GM18498 (cell line): Measurements from ENCODE around the gene OR5H2.

Experiments
- ATAC-seq: cut with Tn5 transposase; IDR thresholded peaks from one replicate; pipeline ENCODE4 v1.9.1; 2021; ENCODE audit warnings: mild to moderate bottlenecking, moderate library complexity; ENCODE audit not compliant: unreplicated experiment

Gene OR5H2

DNA sequence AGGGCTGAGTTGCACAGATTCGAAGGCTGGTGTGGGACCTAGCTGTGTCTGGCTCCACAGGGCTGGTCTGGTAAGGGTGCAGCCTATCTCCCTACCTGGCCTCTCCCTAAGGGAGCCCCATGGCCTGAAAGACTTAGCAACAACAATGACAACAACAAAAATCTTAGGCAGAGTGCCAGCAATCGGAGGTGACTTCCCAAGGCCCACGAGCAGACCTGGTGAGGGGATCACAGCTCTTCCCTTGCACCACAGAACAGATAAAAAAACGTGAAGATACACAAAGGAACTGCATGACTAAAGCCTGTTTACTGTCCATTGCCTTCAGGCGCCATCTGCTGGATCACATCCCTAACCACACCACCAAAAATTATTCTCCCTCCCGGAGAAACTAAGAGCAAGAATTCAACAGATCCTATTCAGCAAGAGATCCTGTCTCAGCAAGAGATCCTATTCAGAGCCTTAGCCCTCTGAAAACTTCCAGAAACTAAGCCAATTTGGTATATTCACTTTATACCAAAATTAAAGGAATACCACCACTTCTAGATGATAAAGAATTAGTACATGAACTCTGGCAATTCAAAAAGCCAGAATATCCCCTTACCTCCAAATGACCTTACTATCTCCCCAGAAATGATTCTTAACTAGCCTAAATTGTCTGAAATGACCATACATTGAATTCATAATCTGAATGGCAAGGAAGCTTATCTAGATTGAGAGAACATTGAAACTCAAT, 47.3 kb downstream of the OR5H2 start:
- ATAC-seq = peak; percentile 59

DNA sequence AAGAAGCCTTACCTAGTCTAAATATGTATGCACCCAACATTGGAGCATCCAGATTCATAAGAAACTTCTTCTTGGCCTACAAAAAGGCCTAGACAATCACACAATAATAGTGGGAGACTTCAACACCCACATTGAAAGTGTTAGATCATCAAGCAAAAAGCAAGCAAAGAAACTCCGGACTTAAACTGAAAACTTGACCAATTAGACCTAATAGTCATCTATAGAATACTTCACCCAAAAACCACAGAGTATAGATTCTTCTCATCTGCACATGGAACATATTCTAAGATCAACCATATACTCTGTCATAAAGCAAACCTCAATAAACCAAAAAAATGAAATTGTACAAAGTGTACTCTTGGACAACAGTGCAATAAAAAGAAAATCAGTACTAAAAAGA, 49.0 kb downstream of the OR5H2 start:
- no peak for ATAC-seq
